HG02571 (cell line): ENCODE measurements around the gene ZMYND8.
"Not testable (repeated sequence)": the region's sequence is repeated elsewhere in the genome, so short reads cannot be mapped to it uniquely, and the experiment has no call there.

Experiments used
- ATAC-seq: cut with Tn5 transposase; IDR thresholded peaks from one replicate; pipeline ENCODE4 v1.9.1; 2021; ENCODE audit warnings: mild to moderate bottlenecking, moderate library complexity; ENCODE audit not compliant: unreplicated experiment

The ZMYND8 gene

GRCh38 chr20:47290666-47291430 lies 65.7 kb downstream of the ZMYND8 start:
- ATAC-seq, result no peak

- ATAC-seq, result no peak
These were observed 66.5 kb downstream of the ZMYND8 start for GRCh38 chr20:47290008-47290407.

DNA sequence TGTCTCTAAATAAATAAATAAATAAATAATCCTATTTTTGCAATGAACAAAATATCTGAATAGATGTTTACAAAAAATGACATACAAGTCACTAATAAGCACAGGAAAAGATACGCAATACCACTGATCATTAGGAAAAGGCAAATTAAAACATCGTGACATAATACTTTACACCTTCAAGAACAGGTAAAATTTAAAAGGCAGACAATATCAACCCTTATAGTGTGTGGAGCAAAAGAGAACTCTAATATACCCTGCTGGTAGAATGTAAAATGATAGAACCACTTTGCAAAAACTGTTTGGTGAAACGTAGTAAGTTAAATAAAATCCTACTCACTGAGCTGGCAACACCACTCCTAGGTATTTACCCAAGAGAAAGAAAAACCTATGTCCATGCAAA lies 67.4 kb downstream of the ZMYND8 start:
- no peak for ATAC-seq

- not testable (repeated sequence) for ATAC-seq
These were observed 68.0 kb downstream of the ZMYND8 start for GRCh38 chr20:47288530-47288929.

- no peak for ATAC-seq
These were observed 68.8 kb downstream of the ZMYND8 start for GRCh38 chr20:47287609-47288144.

GRCh38 chr20:47286681-47287080 lies 69.8 kb downstream of the ZMYND8 start:
- no peak for ATAC-seq

DNA sequence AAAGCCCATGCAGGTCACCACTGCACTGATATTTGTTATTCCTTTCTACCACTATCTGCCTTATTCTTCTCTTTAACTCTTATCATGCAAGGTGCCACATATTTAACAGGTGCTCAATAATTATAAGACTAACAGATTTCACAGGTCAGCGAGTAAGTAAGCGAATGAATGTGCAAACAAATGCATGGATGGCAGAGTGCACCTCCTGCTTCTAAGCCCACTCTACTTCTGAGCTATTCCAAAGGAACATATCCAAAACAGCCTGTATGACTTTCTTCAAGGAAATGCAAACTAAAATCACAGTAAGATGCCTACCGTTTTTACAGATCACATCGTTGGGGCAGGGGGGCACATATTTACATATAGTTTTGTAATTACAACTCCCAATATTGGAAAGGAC lies 71.3 kb downstream of the ZMYND8 start:
- ATAC-seq, result no peak

DNA sequence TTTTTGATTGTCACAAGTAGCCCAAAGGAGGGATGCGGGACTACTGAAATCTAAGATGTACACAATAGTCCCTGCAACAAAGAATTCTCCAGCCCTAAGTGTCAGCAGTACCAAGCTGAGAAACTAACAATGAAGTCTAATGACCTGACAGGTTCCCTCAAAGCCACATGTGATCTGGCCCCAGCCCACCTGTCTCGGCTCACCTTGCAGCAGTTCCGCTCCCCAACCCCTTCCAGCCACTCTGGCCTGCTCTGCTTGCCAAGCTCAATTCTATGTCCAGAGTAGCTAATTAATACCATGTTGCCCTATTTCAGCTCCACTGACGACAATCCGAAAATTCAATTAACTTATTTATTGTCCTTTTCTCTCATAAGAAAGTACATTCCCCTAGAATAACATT lies 72.1 kb downstream of the ZMYND8 start:
- no peak for ATAC-seq

DNA sequence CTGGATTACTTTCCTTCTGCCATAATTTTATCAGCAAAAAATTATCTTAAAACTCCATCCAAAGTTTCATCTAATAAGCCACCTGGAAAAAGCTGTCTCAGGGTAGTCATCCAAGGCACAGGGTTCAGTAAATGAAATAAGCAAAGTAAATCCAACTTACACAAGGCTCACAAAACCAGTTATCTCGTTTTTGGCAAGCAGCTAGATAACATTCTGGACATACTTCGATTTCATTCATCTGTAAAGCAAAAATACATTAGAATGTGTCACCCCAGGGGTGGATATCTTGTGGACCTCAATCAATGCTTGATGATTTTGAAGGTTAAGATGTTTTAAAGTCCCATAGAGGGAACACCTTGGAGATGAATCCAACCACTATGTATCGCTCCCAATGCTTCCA lies 73.1 kb downstream of the ZMYND8 start:
- ATAC-seq, result no peak

- ATAC-seq, result no peak
These were observed 73.6 kb downstream of the ZMYND8 start for GRCh38 chr20:47282864-47283263.

GRCh38 chr20:47281376-47281775 lies 75.1 kb downstream of the ZMYND8 start:
- ATAC-seq, result no peak

- ATAC-seq, result no peak
These were observed 75.8 kb downstream of the ZMYND8 start for GRCh38 chr20:47280668-47281067.

DNA sequence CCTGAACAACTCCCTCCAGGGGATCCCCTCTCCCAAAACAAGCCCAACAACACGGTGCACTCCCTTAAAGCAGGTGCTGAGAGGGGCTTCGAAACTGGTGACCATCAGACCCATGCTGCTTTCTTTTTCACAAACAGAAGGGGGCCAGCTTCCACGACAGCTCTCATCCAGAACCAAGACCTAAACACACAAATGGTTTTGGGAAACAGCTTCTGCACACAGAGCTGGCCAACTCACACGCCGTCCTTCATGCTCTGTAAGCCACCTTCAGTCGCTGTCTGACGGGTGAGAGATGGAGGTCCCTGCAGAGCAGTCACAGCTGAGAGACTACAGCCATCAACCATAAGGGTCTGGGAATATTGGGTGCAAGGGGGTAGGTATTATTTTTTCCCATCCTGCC lies 76.3 kb downstream of the ZMYND8 start:
- ATAC-seq, result no peak

DNA sequence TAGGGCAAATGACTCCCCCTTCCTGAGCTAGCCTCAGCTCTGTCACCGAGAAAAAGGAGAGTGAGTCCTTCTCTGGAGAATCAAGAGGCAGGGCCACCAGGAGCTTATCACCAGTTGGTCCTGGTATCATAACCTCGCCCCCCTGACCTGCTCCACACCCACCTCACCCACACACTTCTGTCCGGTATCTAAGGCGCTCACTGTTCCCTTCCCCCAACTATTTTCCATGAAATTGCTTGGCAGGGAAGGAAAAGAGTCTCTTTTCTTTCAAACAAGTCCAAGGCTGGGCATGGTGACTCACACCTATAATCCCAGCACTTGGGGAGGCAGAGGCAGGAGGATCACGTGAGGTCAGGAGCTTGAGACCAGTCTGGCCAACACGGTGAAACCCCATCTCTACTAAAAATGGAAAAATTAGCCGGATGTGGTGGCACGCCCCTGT lies 77.6 kb downstream of the ZMYND8 start:
- no peak for ATAC-seq

DNA sequence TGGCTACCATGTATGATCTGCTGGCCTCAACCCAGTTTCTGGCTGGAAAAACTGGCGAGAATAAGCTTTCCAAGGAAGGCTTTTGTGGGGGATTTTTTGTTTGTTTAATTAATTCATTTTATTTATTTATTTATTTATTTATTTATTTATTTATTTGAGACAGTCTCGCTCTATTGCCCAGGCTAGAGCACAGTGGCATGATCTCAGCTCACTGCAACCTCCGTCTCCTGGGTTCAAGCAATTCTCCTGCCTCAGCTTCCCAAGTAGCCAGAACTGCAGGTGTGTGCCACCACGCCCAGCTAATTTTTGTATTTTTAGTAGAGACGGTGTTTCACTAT lies 79.0 kb downstream of the ZMYND8 start:
- ATAC-seq, result not testable (repeated sequence)

DNA sequence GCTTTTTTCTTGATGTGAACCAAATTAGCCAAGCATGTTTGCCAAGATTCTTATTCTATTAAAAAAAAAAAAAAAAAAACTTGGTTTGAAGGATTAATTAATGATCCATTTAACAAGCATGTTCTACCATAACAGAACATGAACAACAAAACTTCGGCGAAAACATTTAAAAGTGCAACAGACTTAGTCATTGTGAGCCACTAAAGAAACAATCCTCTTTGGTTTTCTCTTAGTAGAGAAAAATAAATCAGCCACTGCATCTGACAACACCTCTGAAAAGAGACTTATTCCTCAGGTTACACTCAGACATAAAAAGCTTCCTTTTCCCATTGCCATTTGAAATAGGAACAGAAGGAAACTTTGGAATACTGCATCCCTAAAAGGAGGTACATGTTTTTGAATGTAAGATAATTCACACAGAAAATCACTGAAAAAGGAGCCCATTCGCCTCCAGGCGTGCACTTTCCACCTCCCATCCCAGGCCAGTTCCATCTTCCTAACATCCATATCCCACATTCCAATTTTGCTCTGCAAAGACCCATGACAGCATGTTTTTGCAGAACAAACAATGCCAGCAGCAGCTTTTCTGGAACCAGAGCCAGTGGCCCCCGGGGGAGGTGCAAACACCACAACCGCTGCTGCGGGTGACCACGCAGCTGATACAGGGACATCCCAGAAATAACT lies 79.5 kb downstream of the ZMYND8 start:
- no peak for ATAC-seq

DNA sequence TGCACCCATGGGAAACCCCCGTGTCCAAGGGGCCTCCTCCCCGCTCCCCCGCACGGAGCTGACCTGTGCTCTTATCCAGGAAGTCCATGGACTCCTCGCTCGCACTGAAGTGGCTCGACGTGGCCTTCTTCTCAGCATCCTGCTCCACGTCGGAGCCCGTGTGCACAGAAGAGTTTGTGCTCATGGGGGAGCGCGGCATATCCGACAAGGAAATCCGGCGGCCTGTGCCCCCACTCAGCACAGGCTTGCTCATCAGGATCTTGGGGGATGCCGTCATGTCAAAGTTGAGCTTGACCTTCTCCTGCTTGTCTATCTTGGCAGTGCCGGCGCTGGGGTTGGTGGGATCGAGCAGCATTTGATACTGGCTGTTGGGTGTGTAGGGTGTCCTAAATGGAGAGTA lies 80.2 kb downstream of the ZMYND8 start:
- no peak for ATAC-seq

GRCh38 chr20:47275548-47275947 lies 81.0 kb downstream of the ZMYND8 start:
- no peak for ATAC-seq

- peak; percentile 87 for ATAC-seq
These were observed 81.9 kb downstream of the ZMYND8 start for GRCh38 chr20:47274401-47275108.

DNA sequence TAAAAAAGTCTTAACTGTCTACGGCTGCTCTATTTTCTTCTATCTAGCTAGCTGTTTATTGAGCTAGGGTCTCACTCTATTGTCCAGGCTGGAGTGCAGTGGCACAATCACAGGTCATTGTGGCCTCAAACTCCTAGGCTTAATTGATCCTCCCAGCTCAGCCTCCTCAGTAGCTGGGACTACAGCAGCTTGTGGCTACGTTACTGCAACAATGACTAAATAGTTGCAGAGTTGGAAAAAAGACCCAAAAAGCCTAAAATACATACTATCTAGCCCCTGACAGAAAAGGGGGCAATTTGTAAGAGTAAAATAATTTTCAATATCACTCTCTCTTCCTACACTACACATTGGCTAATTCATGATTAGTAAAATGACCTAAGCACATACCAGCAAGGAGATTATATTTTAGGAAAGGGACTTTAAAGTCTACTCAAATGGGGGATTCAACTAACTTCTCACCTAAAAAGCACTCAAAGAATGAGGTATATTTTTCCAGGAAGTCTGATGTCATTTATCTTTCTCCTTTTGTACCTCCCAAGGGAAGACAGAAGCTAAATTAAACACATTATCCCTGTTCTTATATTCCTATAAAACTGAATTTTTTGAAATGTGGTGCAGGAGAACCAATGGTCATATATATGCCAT lies 82.8 kb downstream of the ZMYND8 start:
- no peak for ATAC-seq

DNA sequence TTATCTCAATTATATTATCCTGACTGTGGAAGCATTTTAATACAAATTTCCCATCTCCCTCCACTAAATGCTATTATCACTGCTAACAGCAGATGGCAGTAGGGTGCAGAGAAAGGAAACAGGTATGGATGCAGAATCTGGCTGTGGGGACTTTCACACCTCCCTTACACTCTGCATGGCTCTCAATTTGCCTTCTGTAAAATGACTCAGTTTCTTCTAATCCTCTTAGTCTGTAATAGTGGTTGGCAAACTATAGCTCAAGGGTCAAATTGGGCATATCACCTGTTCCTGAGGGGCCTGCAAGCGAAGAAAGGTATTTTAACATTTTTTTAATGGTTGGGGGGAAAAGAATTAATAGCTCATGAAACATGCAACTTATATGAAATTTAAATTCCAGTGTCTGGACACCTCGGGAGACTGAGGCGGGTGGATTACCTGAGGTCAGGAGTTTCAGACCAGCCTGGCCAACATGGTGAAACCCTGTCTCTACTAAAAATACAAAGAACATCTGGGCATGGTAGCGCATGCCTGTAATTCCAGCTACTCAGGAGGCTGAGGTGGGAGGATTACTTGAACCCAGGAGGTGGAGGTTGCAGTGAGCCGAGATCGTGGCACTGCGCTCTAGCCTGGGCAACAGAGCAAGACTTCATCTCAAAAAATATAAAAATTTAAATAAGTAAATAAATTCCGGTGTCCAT lies 83.5 kb downstream of the ZMYND8 start:
- no peak for ATAC-seq
